ENCODE data around the gene IFNB1.

Gene IFNB1

DNA sequence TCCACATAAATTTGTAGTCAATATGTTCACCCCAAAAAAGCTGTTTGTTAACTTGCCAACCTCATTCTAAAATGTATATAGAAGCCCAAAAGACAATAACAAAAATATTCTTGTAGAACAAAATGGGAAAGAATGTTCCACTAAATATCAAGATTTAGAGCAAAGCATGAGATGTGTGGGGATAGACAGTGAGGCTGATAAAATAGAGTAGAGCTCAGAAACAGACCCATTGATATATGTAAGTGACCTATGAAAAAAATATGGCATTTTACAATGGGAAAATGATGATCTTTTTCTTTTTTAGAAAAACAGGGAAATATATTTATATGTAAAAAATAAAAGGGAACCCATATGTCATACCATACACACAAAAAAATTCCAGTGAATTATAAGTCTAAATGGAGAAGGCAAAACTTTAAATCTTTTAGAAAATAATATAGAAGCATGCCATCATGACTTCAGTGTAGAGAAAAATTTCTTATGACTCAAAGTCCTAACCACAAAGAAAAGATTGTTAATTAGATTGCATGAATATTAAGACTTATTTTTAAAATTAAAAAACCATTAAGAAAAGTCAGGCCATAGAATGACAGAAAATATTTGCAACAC lies 6.6 kb upstream of the IFNB1 start:
- TF ChIP-seq, protein P1, sequence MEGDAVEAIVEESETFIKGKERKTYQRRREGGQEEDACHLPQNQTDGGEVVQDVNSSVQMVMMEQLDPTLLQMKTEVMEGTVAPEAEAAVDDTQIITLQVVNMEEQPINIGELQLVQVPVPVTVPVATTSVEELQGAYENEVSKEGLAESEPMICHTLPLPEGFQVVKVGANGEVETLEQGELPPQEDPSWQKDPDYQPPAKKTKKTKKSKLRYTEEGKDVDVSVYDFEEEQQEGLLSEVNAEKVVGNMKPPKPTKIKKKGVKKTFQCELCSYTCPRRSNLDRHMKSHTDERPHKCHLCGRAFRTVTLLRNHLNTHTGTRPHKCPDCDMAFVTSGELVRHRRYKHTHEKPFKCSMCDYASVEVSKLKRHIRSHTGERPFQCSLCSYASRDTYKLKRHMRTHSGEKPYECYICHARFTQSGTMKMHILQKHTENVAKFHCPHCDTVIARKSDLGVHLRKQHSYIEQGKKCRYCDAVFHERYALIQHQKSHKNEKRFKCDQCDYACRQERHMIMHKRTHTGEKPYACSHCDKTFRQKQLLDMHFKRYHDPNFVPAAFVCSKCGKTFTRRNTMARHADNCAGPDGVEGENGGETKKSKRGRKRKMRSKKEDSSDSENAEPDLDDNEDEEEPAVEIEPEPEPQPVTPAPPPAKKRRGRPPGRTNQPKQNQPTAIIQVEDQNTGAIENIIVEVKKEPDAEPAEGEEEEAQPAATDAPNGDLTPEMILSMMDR (IDR thresholded peaks at IDR 0.05; ENCODE audit: extremely low read depth, missing control alignments) = no peak
- no peak for DNase-seq (ENCODE audit: low spot score)

DNA sequence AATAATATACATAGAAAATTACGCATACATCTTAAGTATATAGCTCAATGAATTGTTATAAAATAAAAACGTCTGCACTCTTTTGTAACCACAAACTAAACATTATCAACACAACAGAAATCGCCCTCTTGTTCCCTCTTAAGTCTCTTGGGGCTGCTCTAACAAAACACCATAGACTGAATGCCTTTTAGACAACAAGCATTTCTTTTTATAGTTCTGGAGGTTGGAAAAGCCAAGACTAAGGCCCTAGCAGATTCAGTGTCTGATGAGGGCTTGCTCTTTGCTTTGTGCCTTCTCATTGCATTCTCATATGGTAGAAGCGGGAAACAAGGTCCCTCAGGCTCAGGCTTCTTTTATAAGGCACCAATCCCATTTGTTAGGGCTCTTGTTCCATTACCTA lies 4.9 kb upstream of the IFNB1 start:
- TF ChIP-seq, protein P1 (IDR thresholded peaks at IDR 0.05; ENCODE audit: extremely low read depth, missing control alignments) = no peak
- DNase-seq (ENCODE audit: low spot score) = no peak

DNA sequence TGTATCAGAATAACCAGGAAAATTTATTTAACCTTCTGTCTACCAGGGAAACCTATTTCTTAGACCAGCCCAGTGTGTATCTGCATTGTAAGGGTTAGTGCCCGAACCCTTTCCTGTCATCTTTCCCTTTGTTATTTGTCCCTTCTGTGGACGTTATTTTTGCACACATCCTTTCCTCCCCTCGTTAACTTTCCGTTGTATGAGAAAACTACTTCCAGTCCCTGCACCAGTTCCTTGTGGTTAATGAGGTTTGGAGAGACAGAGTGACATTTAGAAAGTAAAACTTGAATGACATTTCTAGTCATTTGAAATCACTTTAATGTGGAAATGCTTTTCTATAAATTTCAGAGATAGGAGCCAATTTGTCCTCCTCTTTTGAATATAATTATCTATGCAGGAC lies 4.3 kb upstream of the IFNB1 start:
- TF ChIP-seq, protein P1 (IDR thresholded peaks at IDR 0.05; ENCODE audit: extremely low read depth, missing control alignments) = no peak
- no peak for DNase-seq (ENCODE audit: low spot score)

DNA sequence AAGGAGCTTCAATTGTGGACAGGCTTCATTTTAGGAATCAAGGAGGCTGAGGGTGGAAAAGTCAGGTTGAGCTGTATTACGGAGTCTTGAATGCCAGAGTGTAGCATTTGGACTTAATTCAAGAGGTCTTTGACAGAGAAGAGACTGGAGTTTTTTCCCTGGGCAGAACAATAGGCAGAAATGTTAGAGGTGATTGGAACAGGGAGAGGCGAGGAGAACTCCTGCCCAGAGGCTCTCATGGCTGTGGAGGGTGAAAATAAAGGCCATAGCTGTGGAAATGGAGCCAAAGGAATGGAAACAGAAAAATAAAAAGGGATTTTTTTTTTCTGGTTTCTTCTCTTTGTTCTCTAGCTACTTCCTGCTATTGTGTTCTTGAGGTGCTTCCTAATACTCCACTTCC lies 3.7 kb upstream of the IFNB1 start:
- no peak for DNase-seq (ENCODE audit: low spot score)
- TF ChIP-seq, protein P1 (IDR thresholded peaks at IDR 0.05; ENCODE audit: extremely low read depth, missing control alignments) = no peak

DNA sequence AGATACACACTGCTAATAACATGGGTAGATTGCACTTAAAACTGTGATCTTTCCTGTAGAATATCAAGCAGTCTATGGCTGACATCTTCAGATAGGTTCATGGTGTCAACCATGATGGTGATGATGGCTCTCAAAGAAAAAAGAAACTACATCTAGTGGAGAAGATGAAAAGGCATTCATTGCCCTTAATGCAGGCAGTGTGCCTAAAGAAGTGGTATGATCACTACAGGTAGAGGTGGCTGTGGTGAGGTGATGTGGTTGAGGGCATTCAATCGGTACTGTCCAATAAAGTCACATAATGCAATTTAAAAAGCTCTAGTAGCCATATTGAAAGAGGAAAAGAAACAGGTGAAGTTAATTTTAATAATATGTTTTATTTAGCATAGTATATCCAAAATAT lies 3.1 kb upstream of the IFNB1 start:
- TF ChIP-seq, protein P1 (IDR thresholded peaks at IDR 0.05; ENCODE audit: extremely low read depth, missing control alignments) = no peak

DNA sequence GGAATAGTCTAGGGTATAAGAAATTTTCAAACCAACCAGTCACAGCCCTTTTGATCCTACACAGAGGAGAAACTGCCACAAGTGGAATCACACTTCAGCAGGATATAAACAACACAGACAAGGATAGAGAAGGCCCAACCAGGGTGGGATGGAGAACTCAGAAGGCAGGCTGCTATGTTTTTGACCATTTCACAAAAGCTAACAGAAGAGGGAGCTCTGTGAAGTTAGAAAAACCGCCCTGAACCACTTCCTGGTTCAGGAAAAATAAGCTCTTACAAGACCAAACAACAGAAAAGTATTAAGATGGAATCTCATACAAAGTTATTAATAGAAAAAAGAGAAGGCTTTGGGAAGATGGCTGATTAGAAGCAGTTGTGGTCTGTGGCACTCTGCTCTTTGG lies 960 bp upstream of the IFNB1 start:
- TF ChIP-seq, protein P1 (IDR thresholded peaks at IDR 0.05; ENCODE audit: extremely low read depth, missing control alignments) = no peak
- no peak for DNase-seq (ENCODE audit: low spot score)

More for the DNA sequence above, 3.1 kb upstream of the IFNB1 start:
- DNase-seq (ENCODE audit: low spot score) = no peak

DNA sequence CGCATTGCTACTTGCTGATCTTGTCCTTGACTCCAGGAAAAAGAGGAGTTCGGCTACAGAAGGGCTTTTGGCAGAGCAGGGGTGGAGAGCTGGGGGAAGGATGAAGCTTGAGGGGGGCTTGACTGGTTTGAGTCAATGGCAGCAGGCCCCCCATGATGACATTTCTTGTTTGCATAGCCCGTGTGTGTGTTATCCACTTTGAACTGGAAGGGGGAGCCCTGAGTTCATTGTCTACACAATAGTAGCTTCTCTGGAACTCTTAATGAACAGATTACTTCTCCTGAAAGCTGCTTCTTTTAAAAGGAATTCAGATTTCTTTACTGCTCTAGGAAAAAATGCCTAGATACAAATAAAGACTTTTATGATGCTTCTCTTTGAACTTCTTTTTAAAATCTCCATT lies 2.3 kb downstream of the IFNB1 start:
- no peak for DNase-seq (ENCODE audit: low spot score)
- TF ChIP-seq, protein P1 (IDR thresholded peaks at IDR 0.05; ENCODE audit: extremely low read depth, missing control alignments) = no peak
